Tibial nerve (tissue), 4 donors: ENCODE results near the gene PANX1. TPM values are rescaled to one million over a fixed set of nuclear protein-coding genes. Genes with fewer than 3 reads are reported as not detected.
A peak's percentile ranks its signal among the peaks of the same experiment; 100 is the strongest.

Experiments
- DNase-seq, 2 donors: peaks; one replicate each; pipeline ENCODE4 v3.0.0-alpha.2; 2019; ENCODE audit warnings: low spot score in 2 of 2
- H3K27ac ChIP-seq, 4 donors: fragments of 200-600 bp; sonication (generic) in 3 of 4; one replicate each; pipeline ENCODE4 v1.5.1; 2017 to 2019; ENCODE audit warnings: mild to moderate bottlenecking in 1 of 4
- H3K27me3 ChIP-seq, 2 donors: fragments of 200-600 bp; sonication (generic) in 1 of 2; one replicate each; pipeline versions ENCODE4 v1.5.1 to v1.6.0; 2017 to 2019
- H3K36me3 ChIP-seq, 3 donors: fragments of 200-600 bp; sonication (generic); one replicate each; pipeline ENCODE4 v1.5.1; 2018 to 2019
- H3K4me1 ChIP-seq, 4 donors: fragments of 200-600 bp; sonication (generic) in 3 of 4; one replicate each; pipeline ENCODE4 v1.5.1; 2017 to 2019
- H3K4me3 ChIP-seq, 4 donors: fragments of 200-600 bp; sonication (generic) in 3 of 4; one replicate each; pipeline ENCODE4 v1.5.1; 2017 to 2019; ENCODE audit warnings: mild to moderate bottlenecking in 1 of 4, moderate library complexity in 1 of 4
- H3K9me3 ChIP-seq, 4 donors: fragments of 200-600 bp; sonication (generic) in 3 of 4; one replicate each; pipeline ENCODE4 v1.5.1; 2017 to 2019
- CTCF ChIP-seq, 5 experiments: fragments of 200-600 bp in 3 of 5; fragments of 450-650 bp in 2 of 5; sonication (generic) in 3 of 5; IDR thresholded peaks; one replicate each; pipeline ENCODE4 v1.5.1; 2016 to 2019; ENCODE audit warnings: antibody characterized with exemption in 5 of 5, mild to moderate bottlenecking in 3 of 5, moderate library complexity in 2 of 5
- EP300 ChIP-seq, 2 donors: sonication (generic); formaldehyde crosslinking; IDR thresholded peaks; one replicate each; pipeline ENCODE4 v1.6.1; 2017; ENCODE audit warnings: antibody characterized with exemption in 2 of 2, mild to moderate bottlenecking in 1 of 2
- POLR2A ChIP-seq, 2 donors: fragments of 450-650 bp; IDR thresholded peaks; one replicate each; pipeline ENCODE4 v1.6.1; 2017; ENCODE audit warnings: antibody characterized with exemption in 2 of 2, mild to moderate bottlenecking in 2 of 2, moderate library complexity in 2 of 2
- WGBS, 2 donors: methylation state at CpG; one replicate each; pipeline ENCODE4 v1.1.5; 2018; 5-methylcytosine and 5-hydroxymethylcytosine counted together
- total RNA-seq, 4 donors: library from RNA; depleted of rRNA; stranded (reverse); fragments of >200 nt; gene quantifications; one replicate each; pipeline ENCODE4 v1.1.0, GENCODE V29; 2016

The PANX1 gene
- total RNA-seq, 4 donors from 2014 or later = 17.5 to 36.6 (median 19.5) TPM

GRCh38 chr11:94134651-94135512, 6.2 kb downstream of the PANX1 start:
- 48 to 51% methylated on average over 10 of the region's 10 CpGs for WGBS, 2 donors

GRCh38 chr11:94139416-94139815, 10.8 kb downstream of the PANX1 start:
- no peak for TF ChIP-seq POLR2A (IDR thresholded peaks at IDR 0.05)
- no peak for TF ChIP-seq CTCF (IDR thresholded peaks at IDR 0.05)
- TF ChIP-seq EP300 (IDR thresholded peaks at IDR 0.05) = no peak
- Histone ChIP-seq H3K36me3 (no peaks in the 10 kb centered on the region), H3K4me3 (no peak overlapping the region), H3K4me1 (peaks cover 0 to 47% (median 35%) of the 10 kb centered on the region in 4 donors), H3K27ac (no peak overlapping the region), H3K27me3 (no peaks in the 10 kb centered on the region), H3K9me3 (no peaks in the 10 kb centered on the region)
- DNase-seq = no peak
- WGBS, 2 donors = 69 to 85% methylated on average over 4 of the region's 4 CpGs

More at GRCh38 chr11:94134651-94135512, 6.2 kb downstream of the PANX1 start:
- Histone ChIP-seq H3K27ac (peak overlapping the region; percentile 25 to 98 (median 82)), H3K27me3 (no peaks in the 10 kb centered on the region), H3K4me3 (no peak overlapping the region), H3K9me3 (no peaks in the 10 kb centered on the region), H3K4me1 (peaks cover 0 to 70% (median 30%) of the 10 kb centered on the region in 4 donors), H3K36me3 (no peaks in the 10 kb centered on the region)
- peak in 1 of 2 donors; percentile 22 for TF ChIP-seq EP300 (IDR thresholded peaks at IDR 0.05)
- TF ChIP-seq POLR2A (IDR thresholded peaks at IDR 0.05) = no peak
- no peak for TF ChIP-seq CTCF (IDR thresholded peaks at IDR 0.05)
- DNase-seq = peak; percentile 44 to 67

GRCh38 chr11:94140154-94140655, 11.6 kb downstream of the PANX1 start:
- Histone ChIP-seq H3K4me1 (peaks cover 0 to 39% (median 32%) of the 10 kb centered on the region in 4 donors), H3K27me3 (no peaks in the 10 kb centered on the region), H3K9me3 (no peaks in the 10 kb centered on the region), H3K36me3 (no peaks in the 10 kb centered on the region), H3K4me3 (no peak overlapping the region), H3K27ac (no peak overlapping the region)
- 73 to 80% methylated on average over 2 of the region's 2 CpGs for WGBS, 2 donors
- TF ChIP-seq CTCF (IDR thresholded peaks at IDR 0.05) (no peak), POLR2A (IDR thresholded peaks at IDR 0.05) (no peak), EP300 (IDR thresholded peaks at IDR 0.05) (no peak)
- no peak for DNase-seq

GRCh38 chr11:94141511-94142307, 13.1 kb downstream of the PANX1 start:
- Histone ChIP-seq H3K4me1 (peaks cover 0 to 41% (median 22%) of the 10 kb centered on the region in 4 donors), H3K27ac (peak overlapping the region in 3 of 4 donors; percentile 54 to 82 (median 79))
- no peak for DNase-seq

More at GRCh38 chr11:94141511-94142307, 13.1 kb downstream of the PANX1 start:
- Histone ChIP-seq H3K27me3 (no peaks in the 10 kb centered on the region), H3K36me3 (no peaks in the 10 kb centered on the region), H3K9me3 (no peaks in the 10 kb centered on the region), H3K4me3 (no peak overlapping the region)
- no peak for TF ChIP-seq EP300 (IDR thresholded peaks at IDR 0.05)
- no peak for TF ChIP-seq CTCF (IDR thresholded peaks at IDR 0.05)
- TF ChIP-seq POLR2A (IDR thresholded peaks at IDR 0.05) = no peak
- WGBS, 2 donors = 80% methylated on average over 12 of the region's 12 CpGs
